LHCN-M2 (cell line): ENCODE results near the gene TMEM271. TPM values are rescaled to one million over a fixed set of nuclear protein-coding genes. Genes with fewer than 3 reads are reported as not detected.

ENCODE experiments used
- DNase-seq: peaks from one replicate; pipeline ENCODE4 v3.0.0-alpha.2; 2012; ENCODE audit warnings: low read depth
- total RNA-seq: library from RNA; depleted of rRNA; stranded (reverse); fragments of >200 nt; gene quantifications from 2 replicates; pipeline ENCODE4 v1.2.3, GENCODE V29; 2014

TMEM271 gene
- total RNA-seq, 1 experiment from 2014 or later, result not detected

DNA sequence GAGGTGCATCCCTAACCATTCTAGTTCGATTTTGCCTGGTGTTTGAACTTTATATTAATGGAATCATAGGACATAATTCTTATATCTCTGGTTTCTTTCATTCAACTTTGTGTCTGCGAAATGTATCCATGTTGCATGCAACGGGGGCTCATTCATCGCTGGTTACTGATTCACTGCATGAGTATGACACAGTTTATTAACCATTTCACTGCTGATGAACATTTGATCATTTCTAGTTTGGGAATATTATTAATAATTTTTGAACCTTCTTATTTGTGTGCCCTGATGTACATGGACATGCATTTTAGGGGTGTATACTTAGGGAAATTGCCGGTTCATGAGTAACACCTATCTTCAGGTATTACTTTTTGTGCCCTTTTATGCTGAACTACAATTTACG lies 5.1 kb upstream of the TMEM271 start:
- no peak for DNase-seq

DNA sequence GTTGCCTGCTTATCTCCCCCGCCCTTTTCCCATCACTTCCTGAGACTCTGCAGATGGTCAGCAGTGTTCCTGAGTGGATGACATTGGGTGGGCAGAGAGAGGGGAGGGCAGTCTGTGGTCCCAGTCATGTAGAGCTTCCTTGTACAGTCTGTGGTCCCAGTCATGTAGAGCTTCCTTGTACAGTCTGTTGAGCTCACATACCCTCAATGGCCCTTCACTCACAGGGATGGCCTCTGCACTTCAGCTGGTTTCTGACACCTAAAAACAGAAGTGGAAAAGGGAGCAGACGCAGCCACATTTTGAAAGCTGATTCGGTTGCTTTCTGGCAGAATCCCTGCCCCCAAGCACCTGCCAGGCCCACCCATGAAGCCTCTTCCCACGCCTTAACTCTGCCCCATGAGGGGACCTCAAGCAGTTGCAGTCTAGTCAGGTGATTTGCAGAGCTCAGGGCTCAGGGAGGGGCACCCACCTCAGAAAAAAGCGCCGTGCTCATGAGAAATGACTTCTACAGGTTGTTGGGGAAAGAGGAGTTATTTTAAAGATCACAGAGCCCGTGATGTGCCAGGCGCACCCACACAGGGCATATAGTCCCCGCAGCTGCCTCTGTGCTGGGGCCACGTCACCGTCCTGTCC lies 3.6 kb upstream of the TMEM271 start:
- no peak for DNase-seq

DNA sequence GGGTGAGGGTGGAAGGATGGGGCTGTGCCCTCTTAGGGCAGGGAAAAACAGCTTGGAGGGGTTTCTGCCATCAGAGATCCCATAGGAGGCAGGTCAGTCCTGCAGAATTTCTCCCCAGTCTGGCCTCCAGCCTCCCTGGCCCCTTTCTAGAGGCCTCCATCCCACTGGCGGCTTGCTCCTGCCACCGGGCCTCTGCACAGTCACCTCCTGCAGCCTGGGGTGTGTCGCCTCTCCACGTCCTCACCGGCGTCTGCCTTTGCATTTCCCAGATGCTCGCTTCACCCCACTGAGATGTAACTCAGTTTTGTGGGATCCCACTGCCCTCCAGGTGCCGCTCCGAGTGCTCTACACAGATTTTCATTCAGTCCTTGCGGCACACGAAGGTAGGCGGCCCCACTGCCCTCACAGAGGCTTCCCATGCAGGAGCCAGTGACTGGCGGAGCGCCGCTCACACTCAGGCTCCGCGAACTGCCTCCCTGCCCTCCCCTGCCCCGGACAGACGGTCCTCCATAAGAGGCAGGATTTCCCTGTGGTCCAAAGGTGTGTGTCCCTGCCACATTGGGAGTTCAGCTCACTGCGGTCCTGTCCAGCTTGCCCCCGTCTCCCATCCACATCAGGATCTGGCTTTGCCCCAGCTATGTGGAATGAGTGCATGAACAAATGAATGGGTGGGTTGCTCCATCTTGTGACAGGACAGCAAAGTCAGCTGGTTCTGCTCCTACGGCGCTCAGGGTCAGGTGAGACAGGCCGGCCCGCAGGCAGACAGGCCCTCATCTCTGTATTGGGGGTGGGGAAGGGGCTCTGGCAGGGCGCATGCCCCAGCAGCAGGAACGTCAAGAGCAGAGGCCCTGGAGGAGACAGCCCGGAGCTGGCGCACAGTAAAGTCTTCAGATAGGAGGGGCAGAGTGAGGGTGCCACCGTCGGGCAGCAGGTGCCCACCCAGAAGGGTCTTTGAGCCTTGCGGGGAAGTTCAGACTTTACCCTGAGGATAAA lies 2.7 kb upstream of the TMEM271 start:
- no peak for DNase-seq

DNA sequence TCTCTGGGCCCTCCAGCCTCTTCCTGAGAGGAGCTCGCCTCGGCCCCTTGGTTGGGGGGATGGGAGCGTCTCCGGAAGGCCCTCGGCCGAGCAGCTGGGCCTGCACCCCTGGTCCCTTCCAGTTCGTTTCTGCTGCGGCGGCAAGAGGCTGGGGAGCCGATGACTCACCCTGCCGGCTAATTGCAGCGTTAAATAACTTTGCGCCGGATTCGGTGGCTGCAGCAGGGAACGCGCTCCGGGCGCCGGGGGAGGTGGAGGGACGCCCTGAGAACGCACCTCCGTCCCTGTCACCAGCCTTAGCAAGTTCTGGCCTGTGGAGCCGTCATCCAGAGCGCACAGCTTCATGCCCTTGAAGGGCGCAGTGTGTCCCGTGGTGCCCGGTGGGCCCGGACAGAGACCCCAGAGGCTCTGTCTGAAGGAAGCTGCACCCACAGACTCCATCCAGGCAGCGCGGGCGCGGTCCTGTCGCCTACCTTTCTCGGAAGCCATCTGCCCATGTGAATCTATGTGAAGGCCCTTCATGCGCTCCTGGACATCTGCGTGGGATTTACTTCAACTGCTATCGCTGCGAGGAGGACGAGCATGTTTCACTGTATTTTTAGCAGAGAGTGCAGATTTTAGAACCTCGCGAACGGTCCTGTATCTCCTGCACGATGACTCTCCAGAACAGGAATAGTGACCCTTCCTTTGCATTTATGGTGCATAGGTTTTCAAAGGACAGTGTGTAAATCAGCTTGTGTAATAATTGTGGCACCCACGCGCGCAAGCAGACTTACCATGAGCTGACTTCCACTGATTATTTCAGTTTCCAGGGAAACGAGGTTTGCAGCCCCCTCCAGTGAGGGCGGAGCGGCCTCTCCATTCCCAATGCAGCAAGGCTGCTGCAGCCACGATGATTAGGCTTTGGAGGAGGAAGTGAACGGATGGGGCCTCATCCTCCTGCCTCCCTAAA lies 1.7 kb upstream of the TMEM271 start:
- peak; percentile 43 for DNase-seq

DNA sequence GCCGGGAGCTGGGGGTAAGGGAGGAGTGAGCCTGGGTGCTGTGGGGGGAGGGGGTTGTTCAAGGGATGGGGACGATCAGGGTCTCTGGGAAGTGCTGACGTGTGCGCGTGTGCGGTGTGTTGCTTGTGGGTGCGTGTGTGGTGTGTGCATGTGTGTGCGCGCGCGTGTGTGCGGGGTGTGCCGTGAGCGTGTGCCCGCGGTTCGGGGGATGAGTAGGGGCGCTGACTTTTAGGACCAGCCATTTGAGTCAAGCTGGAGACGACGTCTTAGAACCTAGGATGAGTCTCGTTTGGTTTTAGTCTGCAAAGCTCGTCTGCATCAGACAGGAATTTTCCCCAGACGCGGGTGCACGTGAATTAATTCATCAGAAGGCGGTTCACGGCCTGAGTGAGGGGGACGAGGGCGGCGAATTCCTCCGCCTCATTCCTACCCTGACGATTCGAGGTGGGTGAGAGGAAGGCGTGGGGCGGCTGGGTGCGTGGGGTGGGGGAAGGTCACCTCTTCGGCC lies 950 bp upstream of the TMEM271 start:
- DNase-seq, result no peak

DNA sequence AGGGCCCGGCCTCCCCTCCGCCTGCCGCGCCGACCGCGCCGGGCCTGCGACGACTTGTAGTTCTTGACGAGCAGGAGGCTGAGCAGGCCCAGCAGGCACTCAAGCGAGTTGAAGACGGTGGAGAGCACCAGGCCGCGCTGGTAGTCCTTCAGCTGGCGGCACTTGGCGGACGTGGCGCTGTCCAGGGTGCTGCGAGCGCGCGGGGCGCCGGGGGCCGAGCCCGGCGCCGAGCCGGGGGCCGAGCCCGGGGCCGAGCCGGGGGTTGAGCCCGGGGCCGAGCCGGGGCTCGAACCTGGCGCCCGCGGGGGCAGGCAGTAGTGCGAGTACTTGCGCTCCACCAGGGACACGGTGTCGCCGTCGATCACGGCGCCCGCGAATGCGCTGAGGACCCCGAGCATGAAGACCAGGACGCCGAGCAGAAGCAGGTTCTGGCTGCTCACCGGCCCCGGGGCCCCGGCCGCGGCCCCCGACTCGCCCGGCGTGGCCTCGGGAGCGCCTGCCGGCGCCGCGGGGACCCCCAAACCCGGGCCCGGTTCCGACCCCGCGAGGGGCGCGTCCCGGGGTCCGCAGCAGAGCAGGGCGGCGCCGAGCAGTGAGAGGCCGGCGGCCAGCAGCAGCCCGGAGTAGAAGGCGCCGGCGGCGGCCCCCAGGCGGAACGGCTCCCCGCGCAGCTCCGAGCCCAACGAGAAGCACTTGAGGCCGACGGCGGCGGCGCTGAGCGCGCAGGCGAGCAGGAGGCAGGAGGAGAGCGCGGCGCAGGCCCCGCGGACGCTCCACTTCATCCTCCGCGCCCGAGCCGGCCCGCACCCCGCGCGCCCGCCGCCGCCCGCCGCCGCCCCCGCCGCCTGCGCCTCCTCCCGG lies 584 bp downstream of the TMEM271 start:
- no peak for DNase-seq

DNA sequence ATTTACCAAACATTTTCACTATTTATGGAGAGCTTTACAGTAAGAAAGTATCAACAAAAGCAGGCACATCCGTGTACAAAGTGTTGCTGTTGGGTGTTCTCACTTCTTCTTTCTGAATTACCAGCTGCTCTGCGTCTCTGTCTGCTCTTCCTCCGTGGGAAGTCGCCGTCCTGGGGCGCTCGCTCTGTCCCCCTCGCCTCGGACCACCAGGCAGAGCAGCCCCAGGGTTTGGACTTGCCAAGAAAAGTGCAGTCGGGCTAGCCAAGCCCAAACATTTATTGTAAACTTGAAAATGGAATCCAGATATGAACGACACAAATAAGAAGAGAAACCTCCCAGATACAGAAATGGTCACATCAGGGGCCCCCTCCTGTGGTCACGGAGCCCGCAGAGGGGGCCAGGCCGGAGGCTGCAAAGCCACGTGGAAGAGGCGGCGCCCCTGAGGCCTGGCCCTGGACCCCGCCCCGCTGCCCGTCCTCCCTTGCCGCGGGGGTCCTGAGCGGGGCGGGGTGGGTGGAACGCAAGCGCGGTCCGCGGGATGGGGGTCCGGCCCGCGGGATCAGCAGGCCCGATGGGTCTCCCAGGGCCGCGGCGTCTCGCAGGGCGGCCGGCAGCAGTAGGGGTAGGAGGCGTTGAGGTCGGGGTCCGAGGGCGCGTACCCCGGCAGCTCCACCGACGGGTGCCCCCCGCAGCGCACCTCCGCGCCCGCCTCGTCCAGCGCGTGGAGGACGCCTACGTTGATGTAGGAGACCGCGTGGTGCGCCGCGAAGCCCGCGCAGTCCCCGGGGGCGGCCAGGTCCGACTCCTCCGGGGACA lies 1.5 kb downstream of the TMEM271 start:
- DNase-seq, result no peak

DNA sequence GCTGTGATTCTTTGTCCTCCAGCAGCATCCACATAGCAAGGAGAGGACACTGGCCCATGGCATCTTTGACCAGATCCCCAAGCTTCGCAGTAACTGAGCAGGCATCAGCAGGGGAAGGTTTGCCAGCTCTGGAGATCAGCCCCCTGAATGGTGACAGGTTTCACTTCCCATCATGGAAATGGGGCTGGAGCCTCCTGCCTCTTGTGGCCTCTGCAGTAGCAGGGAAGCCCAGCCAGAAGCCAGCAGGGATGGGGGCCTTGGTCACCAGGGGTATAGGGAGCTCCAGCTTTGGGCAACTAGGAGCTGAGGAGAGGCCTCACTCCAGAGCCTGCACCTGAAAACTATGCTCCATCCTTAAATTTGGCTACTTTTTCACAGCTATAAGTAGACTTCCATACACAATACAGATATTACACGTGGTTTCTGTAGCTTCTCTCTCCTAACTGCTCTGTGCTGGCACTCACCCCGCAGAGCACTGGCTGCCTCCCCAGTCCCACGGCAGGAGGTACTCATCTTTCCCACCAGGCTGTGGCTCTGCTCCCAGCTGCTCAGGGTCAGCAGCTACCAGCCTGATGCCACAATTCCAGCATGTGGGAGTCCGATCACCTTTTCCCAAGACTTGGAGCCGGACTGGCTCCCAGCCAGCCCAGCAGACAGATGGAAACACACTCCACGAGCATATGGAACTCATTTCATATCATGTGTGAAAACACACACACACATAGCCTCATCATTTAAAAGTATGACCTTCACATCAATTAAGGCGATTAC lies 2.8 kb downstream of the TMEM271 start:
- DNase-seq, result peak; percentile 10

DNA sequence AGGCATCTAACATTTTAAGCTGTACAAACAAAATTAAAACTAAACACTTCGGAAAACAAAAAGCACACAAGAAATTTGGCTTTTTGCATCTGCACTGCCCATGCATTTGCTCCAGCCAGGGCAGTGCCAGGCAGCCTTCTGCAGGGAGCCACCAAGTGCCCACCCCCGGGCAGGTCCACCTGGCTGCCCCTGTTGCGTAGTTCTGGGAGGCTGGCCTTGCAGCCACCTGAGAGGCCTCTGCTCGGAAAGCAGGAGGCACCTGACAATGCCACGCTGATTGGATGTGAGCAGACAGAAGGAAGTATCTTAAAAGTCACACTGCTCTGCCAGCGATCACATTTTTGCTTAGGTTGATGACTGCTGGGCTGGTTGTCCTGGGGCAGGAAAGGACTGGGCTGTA lies 3.5 kb downstream of the TMEM271 start:
- no peak for DNase-seq

DNA sequence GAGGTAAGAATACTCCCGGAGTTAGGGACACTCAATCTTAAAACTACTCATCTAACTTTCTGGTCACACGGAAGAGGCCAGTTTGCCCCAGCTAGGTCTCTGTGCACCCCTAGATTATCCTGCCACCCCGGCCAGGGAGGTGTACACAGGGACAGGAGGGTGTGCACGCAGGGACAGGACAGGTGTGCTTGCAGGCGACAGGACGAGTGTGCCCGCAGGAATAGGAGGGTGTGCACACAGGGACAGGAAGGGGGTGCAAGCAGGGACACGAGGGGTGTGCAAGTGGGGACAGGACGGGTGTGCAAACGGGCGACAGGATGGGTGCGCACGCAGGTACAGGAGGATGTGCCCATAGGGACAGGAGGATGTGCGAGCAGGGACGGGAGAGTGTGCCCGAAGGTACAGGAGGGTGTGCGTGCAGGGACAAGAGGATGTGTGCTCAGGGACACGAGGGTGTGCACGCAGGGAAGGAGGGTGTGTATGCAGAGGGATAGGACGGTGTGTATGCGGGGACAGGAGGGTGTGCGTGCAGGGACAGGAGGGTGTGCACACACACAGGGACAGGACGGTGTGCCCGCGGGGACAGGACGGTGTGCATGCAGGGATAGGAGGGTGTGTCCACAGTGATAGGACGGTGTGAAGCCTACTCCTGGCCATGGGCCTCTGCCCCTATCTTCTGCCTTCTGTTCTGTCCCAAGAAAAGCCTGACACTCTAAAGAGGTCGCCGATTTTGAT lies 4.1 kb downstream of the TMEM271 start:
- no peak for DNase-seq

DNA sequence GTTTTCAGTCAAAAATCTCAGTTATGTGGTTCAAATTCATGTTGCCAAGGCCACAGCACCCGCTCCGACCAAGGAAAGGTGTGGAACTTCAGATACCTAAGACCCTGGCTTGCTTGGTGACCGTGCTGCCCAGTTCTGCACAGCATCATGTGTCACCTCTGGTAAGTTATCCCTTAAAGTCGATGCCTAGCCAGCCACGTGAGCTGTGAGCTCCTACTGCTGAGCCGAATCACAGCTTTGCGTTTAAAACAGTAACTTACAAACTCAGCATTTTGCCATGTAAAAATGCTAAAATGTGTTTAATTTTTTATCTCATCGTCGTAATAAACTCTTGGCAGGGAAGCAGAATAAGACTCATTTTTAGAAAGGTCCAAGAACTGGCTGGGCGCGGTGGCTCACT lies 5.3 kb downstream of the TMEM271 start:
- no peak for DNase-seq

DNA sequence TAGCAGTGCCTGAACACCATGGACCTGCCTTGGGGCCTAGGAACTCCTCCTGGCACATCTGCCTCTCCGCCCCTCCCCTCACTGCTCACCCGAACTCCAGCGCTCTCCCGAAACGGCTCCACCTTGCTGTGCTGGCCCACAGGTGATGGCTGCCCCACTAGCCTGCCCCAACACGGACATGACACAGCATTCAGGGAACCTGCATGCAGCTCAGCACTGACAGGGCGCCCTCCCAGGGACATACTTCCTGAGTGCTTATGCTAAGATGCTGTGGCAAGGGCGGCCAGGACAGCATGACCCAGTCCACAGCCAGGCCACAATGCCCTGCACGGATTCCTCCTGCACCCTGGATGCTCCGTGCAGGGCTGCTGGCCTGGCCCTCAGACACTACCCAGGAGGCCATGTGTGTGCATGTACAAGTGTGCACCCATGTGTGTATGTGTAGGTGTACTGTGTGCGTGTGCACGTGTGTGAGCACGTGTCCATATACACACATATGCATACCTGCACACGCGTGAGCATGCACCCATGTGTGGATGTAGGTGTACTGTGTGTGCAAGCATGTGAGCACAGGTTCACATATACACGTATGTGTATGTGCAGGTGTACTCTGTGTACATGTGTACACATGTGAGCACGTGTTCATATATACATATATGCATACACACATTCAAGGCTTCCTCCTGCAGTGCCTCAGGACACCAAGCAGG lies 6.0 kb downstream of the TMEM271 start:
- no peak for DNase-seq

DNA sequence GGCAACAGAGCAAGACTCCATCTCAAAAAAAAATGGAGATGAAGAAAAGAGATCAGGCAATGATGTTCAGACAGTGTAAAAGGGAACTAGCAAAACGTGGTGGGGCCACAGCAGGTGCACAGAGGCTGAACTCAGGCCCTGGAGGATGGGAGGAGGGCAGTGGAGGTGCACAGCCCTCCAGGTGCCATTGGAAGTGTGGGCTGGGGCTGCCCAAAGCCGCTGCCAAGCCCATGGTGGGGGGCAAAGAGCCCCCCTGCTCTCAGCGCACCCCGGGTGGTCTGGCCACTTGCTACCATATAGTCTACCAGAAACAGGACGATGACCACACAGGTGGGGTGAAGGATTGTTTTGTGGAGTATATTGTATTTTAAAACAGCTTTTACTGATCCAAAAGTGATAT lies 7.1 kb downstream of the TMEM271 start:
- no peak for DNase-seq

DNA sequence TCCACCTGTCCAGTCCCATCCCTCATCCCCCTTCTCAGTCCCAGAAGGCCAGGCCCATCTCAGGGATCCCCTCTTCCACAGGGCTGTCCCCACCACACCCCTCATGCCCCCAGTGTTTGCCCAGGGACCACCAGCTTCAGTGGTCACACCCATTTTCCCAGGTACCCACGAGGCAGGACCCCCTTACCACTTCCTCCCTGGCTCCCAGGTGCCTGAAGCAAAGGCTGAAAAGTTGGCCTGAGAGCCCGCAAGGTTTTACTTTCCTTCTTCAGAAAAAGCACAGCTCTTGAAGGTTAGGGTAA lies 7.8 kb downstream of the TMEM271 start:
- DNase-seq, result no peak

DNA sequence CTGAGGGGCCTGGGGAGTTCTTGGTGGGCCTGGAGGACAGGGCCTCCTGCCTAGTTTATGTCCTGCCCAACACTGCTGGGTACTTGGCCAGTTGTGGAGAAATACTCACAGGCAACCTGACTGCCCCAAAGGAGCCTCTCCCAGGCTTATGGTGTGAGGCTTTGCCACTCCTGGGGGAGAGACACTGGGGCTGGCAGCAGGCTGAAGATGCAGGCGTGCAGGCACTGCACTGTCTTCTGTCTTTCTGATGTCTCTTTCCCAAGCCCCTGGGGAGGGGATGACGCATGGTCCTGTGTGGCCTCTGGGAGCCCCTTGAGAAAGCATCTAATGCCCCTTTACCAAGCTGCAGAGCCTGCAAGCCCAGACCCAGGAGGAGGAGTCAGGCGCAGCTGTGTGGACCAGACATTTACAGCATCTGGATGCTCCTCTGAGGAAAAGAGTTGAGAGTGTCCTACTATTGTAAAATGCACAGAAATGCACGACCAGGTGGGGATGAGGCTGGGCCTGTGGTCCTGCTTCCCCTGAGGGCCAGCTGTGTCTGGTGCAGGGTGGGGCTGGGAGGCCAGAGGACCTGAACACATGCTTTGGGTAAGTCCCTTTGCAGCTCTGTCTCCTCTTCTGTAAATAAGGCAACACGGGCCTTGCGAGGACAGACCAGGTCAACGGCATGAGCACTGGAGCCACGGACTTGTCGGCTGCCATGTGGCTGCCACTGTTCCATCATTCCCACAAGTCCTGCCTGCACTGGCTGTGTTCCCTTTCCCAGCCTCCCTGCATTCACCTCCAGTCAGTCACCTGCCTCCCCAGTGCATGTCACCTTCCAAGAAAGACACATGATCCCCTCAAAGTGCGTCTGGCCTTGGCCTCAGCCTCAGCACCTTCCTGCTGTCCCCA lies 8.4 kb downstream of the TMEM271 start:
- DNase-seq, result no peak

DNA sequence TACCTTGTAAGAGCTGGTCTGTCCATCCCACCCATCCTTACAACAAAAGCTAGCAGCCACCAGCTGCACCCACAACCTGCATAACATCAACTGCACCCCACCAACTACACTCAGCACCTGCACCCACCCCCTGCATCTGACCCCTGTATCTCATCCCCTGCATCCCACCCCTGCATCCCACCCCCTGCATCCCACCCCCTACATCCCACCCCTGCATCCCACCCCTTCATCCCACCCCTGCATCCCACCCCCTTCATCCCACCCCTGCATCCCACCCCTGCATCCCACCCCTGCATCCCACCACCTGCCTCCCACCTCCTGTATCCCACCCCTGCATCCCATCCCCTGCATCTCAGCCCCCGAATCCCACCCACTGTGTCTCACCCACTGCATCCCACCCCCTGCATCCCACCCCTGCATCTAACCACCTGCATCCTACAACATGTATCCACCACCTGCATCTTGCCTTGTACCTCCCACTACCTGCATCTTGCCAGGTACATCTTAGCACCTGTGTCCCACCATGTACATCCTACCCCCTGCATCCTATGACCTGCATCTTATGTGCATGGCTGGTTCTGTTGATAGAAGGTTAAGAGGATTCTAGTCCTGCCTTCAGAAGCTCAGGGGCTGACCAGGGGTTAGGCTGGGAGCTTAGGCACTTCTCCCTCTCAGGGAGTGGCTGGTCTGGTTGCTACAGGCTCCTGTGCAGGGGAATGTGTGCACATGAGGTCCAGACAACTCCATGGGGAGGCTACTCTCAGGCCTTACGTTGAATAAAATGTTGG lies 9.4 kb downstream of the TMEM271 start:
- DNase-seq, result no peak
